22Rv1 (cell line): ENCODE results near the gene HACD4.

ENCODE experiments used
- CTCF ChIP-seq: fragments of 450-650 bp; IDR thresholded peaks from 2 replicates; pipeline ENCODE4 v1.5.1; 2017; ENCODE audit warnings: mild to moderate bottlenecking
- ZFX ChIP-seq: fragments of 450-650 bp; IDR thresholded peaks from 2 replicates; pipeline ENCODE4 v1.6.1; 2017; ENCODE audit warnings: antibody characterized with exemption, borderline replicate concordance

- TF ChIP-seq CTCF (no peak), ZFX (no peak)
Observed at GRCh38 chr9:20962536-20963225, 68.8 kb downstream of the HACD4 start.
